Measurements from ENCODE around the gene DENND1C.
A peak's percentile ranks its signal among the peaks of the same experiment; 100 is the strongest.
"Not testable (repeated sequence)": the region's sequence is repeated elsewhere in the genome, so short reads cannot be mapped to it uniquely, and the experiment has no call there.

DENND1C gene

DNA sequence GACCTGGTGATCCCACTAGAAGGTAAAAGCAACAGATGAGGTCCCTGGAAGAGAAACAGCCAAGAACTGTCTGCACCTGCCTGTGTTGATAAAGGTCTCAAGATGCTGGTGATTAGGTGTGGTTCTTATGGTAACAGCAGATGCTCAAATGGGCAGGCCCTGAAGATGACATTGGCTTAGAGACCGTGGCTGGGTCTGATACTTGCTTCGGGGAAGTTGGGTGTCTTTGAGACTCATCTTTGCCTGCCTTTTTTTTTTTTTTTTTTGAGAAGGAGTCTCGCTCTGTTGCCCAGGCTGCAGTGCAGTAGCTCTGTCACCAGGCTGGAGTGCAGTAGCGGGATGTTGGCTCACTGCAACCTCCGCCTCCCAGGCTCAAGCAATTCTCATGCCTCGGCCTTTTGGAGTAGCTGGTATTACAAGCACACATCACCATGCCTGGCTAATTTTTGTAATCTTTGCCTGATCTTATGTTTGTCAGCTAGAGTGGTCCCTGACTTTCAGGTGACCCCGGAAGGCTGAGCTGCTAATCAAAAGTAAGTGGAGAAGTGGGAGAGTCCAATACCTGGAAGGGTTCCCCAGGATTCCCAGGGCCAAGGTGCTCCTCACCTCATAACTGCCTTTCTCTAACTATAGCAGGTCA, 29.9 kb downstream of the DENND1C start:
- no peak for DNase-seq

DNA sequence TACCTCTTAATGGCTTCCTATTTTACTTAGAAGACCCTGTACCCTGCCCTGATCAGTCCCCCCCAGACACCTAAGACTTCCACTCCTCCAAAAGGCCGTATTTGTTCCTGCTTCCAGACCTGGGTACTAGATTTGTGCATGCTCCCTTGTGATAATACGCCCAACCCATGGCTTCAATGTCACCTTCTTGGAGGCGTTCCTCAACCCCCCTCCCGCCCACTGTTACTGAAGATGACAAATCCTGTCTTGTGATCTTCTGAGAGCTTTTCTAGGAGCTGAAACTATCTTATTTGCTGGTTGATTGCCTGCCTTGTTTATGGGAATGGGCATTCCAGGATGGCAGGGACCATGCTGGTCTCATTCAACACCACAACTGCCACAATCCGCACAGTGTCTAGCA, 31.4 kb downstream of the DENND1C start:
- DNase-seq, result no peak

DNA sequence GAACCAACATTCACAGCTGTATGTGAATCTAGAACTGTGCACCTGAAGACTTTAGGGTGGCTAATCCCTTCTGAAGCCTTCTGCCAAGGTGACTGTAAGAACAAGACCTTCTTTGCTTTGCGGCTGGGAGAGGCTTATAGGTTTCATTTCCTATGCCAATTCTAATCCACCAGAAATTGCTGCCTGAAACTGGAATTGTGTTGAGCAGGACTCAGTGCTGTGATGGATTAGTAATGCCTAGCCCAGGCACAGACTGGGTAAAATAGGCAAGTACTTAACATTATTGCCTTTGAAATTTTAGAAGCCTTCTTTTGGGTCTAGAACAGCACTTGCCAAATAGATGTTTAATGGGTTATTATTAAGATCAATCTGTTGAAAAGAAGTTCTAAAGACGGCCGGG, 33.5 kb downstream of the DENND1C start:
- no peak for DNase-seq

GRCh38 chr19:6446452-6446851, 35.1 kb downstream of the DENND1C start:
- DNase-seq, result no peak

- no peak for DNase-seq
Measured at GRCh38 chr19:6443986-6444385, 37.6 kb downstream of the DENND1C start.

DNA sequence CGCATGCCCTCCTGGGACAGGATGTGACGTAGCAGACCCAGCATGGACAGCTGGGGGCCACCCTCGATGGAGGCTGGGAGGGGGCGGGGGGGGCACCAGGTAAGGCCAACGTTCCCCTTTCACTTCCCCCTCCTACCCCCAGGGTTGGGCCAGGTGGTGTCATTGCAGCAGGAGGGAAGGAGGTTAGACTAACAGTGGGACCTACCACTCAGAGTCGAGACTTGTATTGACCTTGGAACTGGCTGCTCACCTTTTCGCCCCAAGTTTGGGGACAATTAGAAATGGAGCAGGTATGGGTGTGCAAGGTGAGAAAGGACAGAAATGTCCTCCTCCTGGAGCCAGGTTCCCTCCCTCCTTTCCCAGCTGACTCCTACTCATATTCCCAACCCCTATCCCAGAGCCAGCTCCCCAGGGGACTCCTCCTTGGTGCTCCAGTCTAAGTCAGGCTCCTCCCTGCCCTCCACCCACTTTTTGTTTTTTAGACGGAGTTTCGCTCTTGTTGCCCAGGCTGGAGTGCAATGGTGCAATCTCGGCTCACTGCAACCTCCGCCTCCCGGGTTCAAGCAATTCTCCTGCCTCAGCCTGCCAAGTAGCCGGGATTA, 39.4 kb downstream of the DENND1C start:
- DNase-seq, result no peak

DNA sequence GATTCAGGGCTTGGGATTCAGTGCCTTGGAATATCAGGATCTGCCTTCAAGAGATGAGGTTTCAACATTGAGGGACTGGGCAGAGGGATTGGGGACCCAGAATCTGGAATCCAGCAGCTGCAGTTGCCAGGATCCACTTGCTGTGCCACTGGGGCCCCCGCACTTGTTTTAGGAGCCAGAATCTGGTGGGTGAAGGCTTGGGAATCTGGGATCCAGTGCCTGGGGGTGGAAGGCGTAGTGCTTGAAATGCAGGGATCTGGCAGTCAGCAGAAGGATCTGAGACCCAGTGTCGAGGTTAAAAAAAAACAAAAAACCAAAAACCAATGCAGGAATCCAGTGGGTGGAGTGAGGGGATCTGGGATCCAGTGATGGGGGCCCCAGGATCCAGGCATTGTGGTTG, 40.7 kb downstream of the DENND1C start:
- no peak for DNase-seq

GRCh38 chr19:6439743-6440142, 41.8 kb downstream of the DENND1C start:
- no peak for DNase-seq

- DNase-seq, result no peak
Measured at GRCh38 chr19:6433663-6434062, 47.9 kb downstream of the DENND1C start, which contains the start of gene SLC25A41. Gene SLC25A41 (minus strand): TSS chr19:6433763. CDS start chr19:6433693, 70 bp downstream.

GRCh38 chr19:6433165-6433564, 48.4 kb downstream of the DENND1C start:
- no peak for DNase-seq

DNA sequence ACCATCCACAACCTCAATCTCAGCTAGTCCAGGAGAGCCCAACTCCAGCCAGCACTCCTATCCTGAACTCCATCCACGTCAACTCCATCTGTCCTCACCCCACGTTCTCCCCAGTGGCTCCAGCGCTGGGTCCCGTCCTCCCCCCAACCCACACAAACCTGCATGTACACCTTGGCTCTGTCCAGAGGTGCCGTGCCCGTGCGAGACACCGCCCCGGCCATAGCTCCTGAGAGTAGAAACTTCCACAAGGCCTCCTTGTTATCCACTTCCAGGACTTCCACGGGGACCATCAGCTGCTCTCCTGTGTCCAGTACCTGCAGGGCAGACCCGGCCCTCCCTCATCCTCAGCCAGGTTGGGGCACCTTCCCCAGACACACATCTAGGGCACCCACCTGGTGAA, 49.7 kb downstream of the DENND1C start:
- no peak for DNase-seq

DNA sequence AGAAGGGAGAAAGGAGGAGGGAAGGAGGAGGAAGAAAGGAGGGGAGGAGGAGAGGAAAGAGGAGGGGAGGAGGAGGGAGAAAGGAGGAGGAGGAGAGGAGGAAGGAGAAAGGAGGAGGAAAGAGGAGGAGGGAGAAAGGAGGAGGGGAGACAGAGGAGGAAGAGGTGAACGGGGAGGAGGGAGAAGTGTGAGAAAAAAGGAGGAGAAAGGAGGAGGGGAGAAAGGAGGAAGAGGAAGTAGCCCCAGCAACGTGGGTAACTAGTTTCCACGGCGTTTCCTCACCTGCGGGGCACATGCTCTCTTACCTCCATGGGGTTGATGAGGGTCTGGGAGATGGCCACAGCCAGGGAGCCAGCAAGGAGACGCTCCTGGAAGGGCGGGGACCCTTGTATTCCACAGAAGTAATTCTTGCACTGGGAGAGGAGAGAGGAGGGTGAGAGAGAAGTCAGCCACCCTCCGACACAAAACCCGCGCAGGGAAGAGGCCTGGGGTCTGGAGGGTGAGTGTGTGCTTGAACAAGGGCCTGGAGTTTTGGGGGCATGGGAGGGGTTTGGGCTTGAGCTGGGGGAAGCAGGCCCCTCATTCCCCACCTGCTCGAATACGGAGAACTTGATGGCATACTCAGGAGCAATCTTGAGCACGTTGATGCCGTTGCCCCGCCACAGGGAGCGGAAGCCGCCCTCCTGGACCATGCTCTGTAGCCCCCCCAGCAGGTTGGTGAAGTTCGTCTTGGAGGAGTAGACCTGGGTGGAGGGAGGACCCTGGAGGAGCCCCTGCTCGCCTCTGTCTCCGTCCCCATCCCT, 52.0 kb downstream of the DENND1C start:
- no peak for DNase-seq

DNA sequence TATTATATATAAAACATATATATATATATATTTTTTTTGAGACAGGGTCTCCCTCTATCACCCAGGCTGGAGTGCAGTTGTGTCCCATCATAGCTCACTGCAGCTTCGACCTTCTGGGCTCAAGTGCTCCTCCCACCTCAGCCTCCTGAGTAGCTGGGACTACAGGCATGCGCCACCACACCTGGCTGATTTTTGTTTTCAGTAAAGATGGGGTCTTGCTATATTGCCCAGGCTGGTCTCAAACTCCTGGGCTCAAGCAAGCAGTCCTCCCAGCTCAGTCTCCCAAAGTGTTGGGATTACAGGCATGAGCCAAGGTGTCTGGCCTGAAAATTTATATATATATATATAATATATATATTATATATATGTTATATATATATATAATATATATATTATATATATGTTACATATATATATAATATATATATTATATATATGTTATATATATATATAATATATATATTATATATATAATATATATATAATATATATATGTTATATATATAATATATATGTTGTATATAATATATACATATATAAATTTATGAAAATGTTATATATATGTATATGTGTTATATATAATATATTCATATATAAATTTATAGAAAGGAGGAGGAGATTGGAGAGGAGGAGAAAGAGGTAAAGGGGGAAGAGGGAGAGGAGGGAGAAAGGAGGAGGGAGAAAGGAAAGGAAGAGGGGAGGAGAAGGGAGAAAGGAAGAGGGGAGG, 52.7 kb downstream of the DENND1C start:
- DNase-seq, result not testable (repeated sequence)

DNA sequence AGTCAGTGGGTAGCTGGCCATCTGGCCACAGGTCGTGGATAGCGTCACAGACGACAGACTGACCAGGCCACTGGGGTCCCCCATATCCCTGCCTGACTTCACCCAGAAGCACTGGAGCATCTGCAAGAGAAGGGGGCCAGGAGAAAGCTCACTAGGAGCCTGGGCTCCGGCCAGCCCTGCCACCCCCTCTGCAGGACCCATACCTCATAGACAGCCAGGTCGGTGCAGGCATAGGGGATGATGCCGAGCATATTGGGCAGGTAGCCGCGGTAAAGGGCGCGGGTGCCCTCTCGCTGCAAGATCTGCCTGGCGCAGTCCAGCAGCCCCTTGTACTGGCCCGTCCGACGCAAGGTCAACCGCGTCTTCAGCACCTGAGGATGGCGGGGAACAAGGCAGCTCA, 54.5 kb downstream of the DENND1C start:
- no peak for DNase-seq

GRCh38 chr19:6425732-6426620, 55.6 kb downstream of the DENND1C start:
- DNase-seq, result no peak

DNA sequence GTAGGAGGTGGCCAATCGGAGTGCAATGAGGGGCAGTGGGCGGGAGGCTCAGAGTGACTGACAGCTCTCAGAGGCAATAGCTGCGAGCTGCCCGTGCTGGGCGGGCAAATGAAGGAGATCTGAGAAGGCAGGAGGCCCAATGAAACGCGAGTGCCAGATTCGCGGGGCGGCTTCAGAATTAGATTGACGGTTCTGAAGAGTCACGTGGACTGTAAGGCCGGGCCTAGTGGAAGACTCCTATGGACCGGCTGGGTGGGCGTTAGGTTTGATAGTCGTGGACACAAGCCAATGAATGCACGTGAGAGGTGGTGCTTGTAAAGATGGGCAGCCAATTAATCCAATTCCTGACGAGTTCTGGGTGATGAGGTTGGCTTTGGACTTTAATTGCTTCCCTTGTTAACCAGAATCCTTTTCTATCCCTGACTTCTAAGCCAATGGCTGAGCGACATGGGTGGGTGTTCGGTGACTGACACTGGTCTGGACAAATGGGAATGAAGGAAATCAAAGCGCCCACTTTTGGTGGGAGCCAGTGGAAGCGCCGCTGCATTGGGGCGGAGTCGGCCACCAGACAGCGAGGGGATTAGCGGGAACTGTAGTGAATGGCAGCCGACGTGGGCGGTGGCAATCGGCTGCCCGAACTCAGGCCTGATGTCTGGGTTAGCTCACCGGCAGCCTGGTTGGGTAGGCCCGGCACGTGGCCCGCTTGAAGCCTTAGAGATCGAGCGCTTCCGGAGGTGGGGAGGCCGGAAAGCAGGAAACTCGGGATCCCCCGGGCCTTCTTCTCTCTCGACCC, 56.5 kb downstream of the DENND1C start:
- peak; percentile 98 for DNase-seq

DNA sequence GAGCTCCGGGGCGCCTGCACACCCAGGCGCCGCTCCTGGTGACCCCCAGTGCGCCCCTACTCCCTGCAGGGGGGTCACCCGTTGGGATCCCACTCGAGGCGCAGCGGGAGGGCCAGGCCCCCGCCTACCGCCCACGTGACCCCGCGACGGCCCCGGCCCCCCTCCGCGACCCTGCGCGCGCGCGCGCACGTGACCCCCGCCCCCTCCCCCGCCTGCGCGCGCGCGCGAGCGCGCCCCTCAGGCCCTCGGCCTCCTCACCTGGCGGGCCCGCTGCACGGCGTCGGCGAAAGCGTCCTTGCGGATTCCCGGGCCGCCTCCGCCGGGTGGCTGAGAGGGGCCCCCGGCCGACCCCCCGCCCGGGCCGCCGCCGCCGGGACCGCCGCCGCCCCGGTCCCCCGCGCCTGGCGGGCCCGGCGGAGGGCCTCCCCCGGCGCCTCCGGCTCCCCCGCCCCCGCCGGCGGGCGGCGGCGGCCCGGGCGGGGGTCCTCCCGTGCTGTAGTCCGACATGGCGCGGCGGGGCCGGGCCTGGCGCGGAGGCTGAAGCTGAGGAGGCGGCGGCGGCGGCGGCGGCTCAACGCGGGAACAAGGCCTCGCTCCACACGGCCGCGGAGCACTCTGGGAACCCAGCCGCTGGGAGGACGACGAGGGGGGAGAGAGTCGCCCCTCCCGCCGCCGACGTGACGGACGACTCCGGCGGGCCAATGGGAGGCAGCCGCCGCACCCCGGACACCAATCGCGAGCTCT, 57.2 kb downstream of the DENND1C start, which contains the start of gene KHSRP:
Gene KHSRP (minus strand): TSS at position 617 of the 744 bp plus-strand sequence. CDS start 110 bp downstream, at position 507.
- no peak for DNase-seq

DNA sequence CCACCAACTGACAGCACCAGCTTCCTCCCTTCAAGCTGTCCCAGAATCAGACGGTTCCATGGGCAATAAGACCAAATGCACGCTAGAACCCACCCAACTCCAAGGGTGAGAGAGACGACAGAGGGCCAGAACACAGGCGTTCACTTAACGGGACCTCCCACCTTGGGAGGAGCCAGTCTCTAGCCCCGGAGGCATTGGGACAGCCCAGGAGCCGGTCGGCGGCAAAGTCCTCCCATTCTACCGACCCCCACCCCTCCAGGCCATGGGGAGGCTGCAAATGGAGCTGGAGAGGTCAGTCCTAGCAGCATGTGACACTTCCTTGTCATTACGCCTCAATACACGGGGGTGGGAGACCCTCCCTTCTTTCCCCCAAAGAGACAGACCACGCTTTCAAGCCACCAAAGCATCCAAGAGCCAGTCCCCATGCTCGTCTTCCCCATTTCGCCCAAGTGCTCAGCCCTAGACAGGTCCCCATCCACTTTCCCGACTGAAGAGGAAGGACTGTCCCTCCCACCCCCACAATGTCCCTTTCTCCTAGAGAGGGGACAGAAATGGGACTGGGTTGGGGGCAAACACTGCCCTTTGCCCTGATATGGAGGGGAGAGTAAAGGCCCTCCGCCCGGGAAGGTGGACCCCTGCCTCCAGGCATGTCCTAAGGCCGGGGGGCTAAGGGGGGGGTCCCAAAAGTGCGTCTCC, 57.9 kb downstream of the DENND1C start:
- peak; percentile 42 for DNase-seq

DNA sequence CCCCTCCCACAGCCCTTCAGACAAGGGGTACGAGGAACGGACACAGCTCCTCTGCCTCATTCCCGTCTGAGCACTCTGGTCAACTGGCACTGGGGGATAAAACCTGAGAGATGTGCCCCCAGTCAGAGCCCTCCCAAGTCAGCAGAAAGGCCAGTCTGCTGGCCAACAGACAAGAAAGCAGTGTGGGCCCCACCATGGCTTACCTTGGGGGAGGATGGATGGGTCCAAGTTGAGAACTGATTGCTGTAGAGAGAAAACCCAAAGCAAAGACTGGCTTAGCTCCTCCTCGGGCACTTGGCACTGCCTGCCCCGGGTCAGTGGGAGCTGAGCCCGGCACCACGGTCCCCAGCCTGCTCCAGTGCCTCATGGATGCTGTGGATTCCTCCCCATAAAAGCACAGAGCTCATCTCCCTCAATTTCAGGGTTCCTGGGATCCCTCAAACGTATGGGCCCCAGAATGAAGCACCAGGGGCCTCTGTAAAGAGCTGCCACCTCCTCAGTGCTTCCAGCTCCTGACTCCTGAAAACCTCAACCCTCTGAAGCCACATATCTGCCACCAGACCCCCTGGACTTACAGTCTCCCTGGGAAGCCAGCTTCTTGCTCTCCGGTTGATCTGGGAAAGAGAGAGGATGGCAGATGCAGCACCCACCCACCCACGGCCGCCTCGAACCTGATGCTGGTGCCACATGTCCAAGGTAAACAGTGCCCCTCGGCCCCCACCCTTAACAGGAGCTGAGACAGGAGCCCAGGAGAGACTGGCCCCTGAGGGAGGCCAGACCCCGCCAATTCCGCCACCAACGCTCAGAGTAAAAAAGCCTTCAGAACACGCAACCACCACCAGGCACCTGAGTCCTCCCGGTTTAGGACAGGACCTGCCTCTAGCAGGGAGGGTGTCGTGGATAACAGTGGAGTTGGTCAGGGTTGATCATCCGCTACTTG, 60.2 kb downstream of the DENND1C start:
- DNase-seq, result no peak
